ENCODE data around the gene CHMP4B.

DNA sequence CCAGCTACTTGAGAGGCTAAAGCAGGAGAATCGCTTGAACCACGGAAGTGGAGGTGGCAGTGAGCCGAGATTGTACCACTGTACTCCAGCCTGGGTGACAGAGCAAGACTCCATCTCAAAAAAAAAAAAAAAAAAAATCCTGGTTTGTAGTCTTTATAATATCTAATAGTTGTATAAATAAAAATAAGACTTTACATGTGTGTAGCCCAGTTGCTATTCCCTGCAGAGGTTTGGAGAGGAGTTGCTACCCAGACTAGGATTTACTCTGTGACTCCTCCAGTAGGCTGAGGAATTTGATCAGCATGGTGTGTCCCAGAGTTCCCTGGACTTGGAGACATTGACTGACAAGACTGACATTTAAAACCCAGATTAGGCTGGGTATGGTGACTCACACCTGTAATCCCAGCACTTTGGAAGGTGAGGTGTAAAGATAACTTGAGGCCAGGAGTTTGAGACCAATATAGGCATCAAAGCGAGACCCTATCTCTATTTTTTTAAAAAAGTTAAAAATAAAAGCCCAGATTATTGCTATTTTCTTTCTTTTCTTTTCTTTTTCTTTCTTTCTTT, 10.2 kb downstream of the CHMP4B start:
- TF ChIP-seq, protein P1, sequence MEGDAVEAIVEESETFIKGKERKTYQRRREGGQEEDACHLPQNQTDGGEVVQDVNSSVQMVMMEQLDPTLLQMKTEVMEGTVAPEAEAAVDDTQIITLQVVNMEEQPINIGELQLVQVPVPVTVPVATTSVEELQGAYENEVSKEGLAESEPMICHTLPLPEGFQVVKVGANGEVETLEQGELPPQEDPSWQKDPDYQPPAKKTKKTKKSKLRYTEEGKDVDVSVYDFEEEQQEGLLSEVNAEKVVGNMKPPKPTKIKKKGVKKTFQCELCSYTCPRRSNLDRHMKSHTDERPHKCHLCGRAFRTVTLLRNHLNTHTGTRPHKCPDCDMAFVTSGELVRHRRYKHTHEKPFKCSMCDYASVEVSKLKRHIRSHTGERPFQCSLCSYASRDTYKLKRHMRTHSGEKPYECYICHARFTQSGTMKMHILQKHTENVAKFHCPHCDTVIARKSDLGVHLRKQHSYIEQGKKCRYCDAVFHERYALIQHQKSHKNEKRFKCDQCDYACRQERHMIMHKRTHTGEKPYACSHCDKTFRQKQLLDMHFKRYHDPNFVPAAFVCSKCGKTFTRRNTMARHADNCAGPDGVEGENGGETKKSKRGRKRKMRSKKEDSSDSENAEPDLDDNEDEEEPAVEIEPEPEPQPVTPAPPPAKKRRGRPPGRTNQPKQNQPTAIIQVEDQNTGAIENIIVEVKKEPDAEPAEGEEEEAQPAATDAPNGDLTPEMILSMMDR (IDR thresholded peaks at IDR 0.05): no peak
- TF ChIP-seq, protein P2, sequence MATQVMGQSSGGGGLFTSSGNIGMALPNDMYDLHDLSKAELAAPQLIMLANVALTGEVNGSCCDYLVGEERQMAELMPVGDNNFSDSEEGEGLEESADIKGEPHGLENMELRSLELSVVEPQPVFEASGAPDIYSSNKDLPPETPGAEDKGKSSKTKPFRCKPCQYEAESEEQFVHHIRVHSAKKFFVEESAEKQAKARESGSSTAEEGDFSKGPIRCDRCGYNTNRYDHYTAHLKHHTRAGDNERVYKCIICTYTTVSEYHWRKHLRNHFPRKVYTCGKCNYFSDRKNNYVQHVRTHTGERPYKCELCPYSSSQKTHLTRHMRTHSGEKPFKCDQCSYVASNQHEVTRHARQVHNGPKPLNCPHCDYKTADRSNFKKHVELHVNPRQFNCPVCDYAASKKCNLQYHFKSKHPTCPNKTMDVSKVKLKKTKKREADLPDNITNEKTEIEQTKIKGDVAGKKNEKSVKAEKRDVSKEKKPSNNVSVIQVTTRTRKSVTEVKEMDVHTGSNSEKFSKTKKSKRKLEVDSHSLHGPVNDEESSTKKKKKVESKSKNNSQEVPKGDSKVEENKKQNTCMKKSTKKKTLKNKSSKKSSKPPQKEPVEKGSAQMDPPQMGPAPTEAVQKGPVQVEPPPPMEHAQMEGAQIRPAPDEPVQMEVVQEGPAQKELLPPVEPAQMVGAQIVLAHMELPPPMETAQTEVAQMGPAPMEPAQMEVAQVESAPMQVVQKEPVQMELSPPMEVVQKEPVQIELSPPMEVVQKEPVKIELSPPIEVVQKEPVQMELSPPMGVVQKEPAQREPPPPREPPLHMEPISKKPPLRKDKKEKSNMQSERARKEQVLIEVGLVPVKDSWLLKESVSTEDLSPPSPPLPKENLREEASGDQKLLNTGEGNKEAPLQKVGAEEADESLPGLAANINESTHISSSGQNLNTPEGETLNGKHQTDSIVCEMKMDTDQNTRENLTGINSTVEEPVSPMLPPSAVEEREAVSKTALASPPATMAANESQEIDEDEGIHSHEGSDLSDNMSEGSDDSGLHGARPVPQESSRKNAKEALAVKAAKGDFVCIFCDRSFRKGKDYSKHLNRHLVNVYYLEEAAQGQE (IDR thresholded peaks at IDR 0.05; ENCODE audit: insufficient read depth in 1 of 2, low read depth in 2 of 2, low read length in 1 of 2): no peak
- TF ChIP-seq POLR2AphosphoS5 (IDR thresholded peaks at IDR 0.05; ENCODE audit: low read depth, low read length) (no peak), SIN3A (IDR thresholded peaks at IDR 0.05; ENCODE audit: borderline replicate concordance, insufficient read depth, low read depth, low read length) (no peak)
